Measurements from ENCODE around the gene WFDC2. TPM values are rescaled to one million over a fixed set of nuclear protein-coding genes. Genes with fewer than 3 reads are reported as not detected.

The WFDC2 gene
- polyA plus RNA-seq (ENCODE audit: insufficient read length in 3 of 3), result 100 to 1,000 TPM; 204 to 219 (median 205) TPM
- long read RNA-seq, donor 1, transcript WFDC2-204 (4 exons, 614 nt), result major isoform, 83 of 88 reads
- long read RNA-seq, donor 1, partial matches to known transcripts, result 0 of 88 reads
- long read RNA-seq, donor 1, other reads (novel, unspliced or antisense), result 0 of 88 reads
- long read RNA-seq, donor 2, transcript WFDC2-204 (4 exons, 614 nt), result major isoform, 88 of 118 reads
- long read RNA-seq, donor 2, transcript WFDC2-203 (2 exons, 818 nt), result minor isoform, 12 of 118 reads
- long read RNA-seq, donor 2, partial matches to known transcripts, result 17 of 118 reads
- long read RNA-seq, donor 2, other reads (novel, unspliced or antisense), result 0 of 118 reads
- long read RNA-seq, donor 3, transcript WFDC2-203 (2 exons, 818 nt), result minor isoform, 14 of 144 reads
- long read RNA-seq, donor 3, transcript WFDC2-204 (4 exons, 614 nt), result major isoform, 119 of 144 reads
- long read RNA-seq, donor 3, partial matches to known transcripts, result 10 of 144 reads
- long read RNA-seq, donor 3, other reads (novel, unspliced or antisense), result 0 of 144 reads
- long read RNA-seq, donor 4, transcript WFDC2-203 (2 exons, 818 nt), result minor isoform, 25 of 167 reads
- long read RNA-seq, donor 4, transcript WFDC2-204 (4 exons, 614 nt), result major isoform, 116 of 167 reads
- long read RNA-seq, donor 4, partial matches to known transcripts, result 23 of 167 reads
- long read RNA-seq, donor 4, other reads (novel, unspliced or antisense), result 0 of 167 reads
- long read RNA-seq, donor 5, transcript WFDC2-203 (2 exons, 818 nt), result minor isoform, 6 of 71 reads
- long read RNA-seq, donor 5, transcript WFDC2-204 (4 exons, 614 nt), result major isoform, 56 of 71 reads
- long read RNA-seq, donor 5, partial matches to known transcripts, result 9 of 71 reads
- long read RNA-seq, donor 5, other reads (novel, unspliced or antisense), result 0 of 71 reads
- long read RNA-seq, donor 6, transcript WFDC2-204 (4 exons, 614 nt), result major isoform, 48 of 97 reads
- long read RNA-seq, donor 6, transcript WFDC2-203 (2 exons, 818 nt), result minor isoform, 24 of 97 reads
- long read RNA-seq, donor 6, partial matches to known transcripts, result 24 of 97 reads
- long read RNA-seq, donor 6, other reads (novel, unspliced or antisense), result 0 of 97 reads
- long read RNA-seq, donor 7, transcript WFDC2-203 (2 exons, 818 nt), result minor isoform, 37 of 169 reads
- long read RNA-seq, donor 7, transcript WFDC2-204 (4 exons, 614 nt), result major isoform, 101 of 169 reads
- long read RNA-seq, donor 7, partial matches to known transcripts, result 28 of 169 reads
- long read RNA-seq, donor 7, other reads (novel, unspliced or antisense), result 0 of 169 reads
- long read RNA-seq, donor 8, partial matches to known transcripts, result 0 of 2 reads
- long read RNA-seq, donor 8, other reads (novel, unspliced or antisense), result 0 of 2 reads
- long read RNA-seq, donor 9, transcript WFDC2-203 (2 exons, 818 nt), result minor isoform, 16 of 144 reads
- long read RNA-seq, donor 9, transcript WFDC2-204 (4 exons, 614 nt), result major isoform, 103 of 144 reads
- long read RNA-seq, donor 9, partial matches to known transcripts, result 23 of 144 reads
- long read RNA-seq, donor 9, other reads (novel, unspliced or antisense), result 0 of 144 reads
- long read RNA-seq, donor 10, transcript WFDC2-204 (4 exons, 614 nt), result major isoform, 70 of 98 reads
- long read RNA-seq, donor 10, transcript WFDC2-203 (2 exons, 818 nt), result minor isoform, 13 of 98 reads
- long read RNA-seq, donor 10, partial matches to known transcripts, result 14 of 98 reads
- long read RNA-seq, donor 10, other reads (novel, unspliced or antisense), result 0 of 98 reads
- long read RNA-seq, donor 11, transcript WFDC2-204 (4 exons, 614 nt), result major isoform, 62 of 91 reads
- long read RNA-seq, donor 11, transcript WFDC2-203 (2 exons, 818 nt), result minor isoform, 16 of 91 reads
- long read RNA-seq, donor 11, partial matches to known transcripts, result 13 of 91 reads
- long read RNA-seq, donor 11, other reads (novel, unspliced or antisense), result 0 of 91 reads
- long read RNA-seq, donor 12, transcript WFDC2-203 (2 exons, 818 nt), result minor isoform, 18 of 139 reads
- long read RNA-seq, donor 12, transcript WFDC2-204 (4 exons, 614 nt), result major isoform, 94 of 139 reads
- long read RNA-seq, donor 12, partial matches to known transcripts, result 23 of 139 reads
- long read RNA-seq, donor 12, other reads (novel, unspliced or antisense), result 0 of 139 reads
- long read RNA-seq, donor 13, transcript WFDC2-203 (2 exons, 818 nt), result minor isoform, 21 of 107 reads
- long read RNA-seq, donor 13, transcript WFDC2-204 (4 exons, 614 nt), result major isoform, 70 of 107 reads
- long read RNA-seq, donor 13, partial matches to known transcripts, result 14 of 107 reads
- long read RNA-seq, donor 13, other reads (novel, unspliced or antisense), result 0 of 107 reads
- long read RNA-seq, donor 14, transcript WFDC2-203 (2 exons, 818 nt), result minor isoform, 47 of 209 reads
- long read RNA-seq, donor 14, transcript WFDC2-204 (4 exons, 614 nt), result major isoform, 134 of 209 reads
- long read RNA-seq, donor 14, partial matches to known transcripts, result 26 of 209 reads
- long read RNA-seq, donor 14, other reads (novel, unspliced or antisense), result 0 of 209 reads
- long read RNA-seq, donor 15, transcript WFDC2-203 (2 exons, 818 nt), result minor isoform, 10 of 60 reads
- long read RNA-seq, donor 15, transcript WFDC2-204 (4 exons, 614 nt), result major isoform, 31 of 60 reads
- long read RNA-seq, donor 15, partial matches to known transcripts, result 19 of 60 reads
- long read RNA-seq, donor 15, other reads (novel, unspliced or antisense), result 0 of 60 reads
- long read RNA-seq, donor 16, transcript WFDC2-204 (4 exons, 614 nt), result major isoform, 128 of 191 reads
- long read RNA-seq, donor 16, transcript WFDC2-203 (2 exons, 818 nt), result minor isoform, 24 of 191 reads
- long read RNA-seq, donor 16, partial matches to known transcripts, result 37 of 191 reads
- long read RNA-seq, donor 16, other reads (novel, unspliced or antisense), result 0 of 191 reads

GRCh38 chr20:45469336-45470261 is at the start of gene WFDC2:
TSS of gene WFDC2 (plus strand) at chr20:45469753. CDS start at chr20:45469782, 29 bp downstream.
- peak; percentile 78 for DNase-seq

- no peak for DNase-seq
Observed at GRCh38 chr20:45420125-45420524, 49.4 kb upstream of the WFDC2 start.

- no peak for DNase-seq
Observed at GRCh38 chr20:45423700-45424099, 45.9 kb upstream of the WFDC2 start.

GRCh38 chr20:45425561-45425960 is 44.0 kb upstream of the WFDC2 start:
- no peak for DNase-seq

GRCh38 chr20:45426320-45427016 is 43.1 kb upstream of the WFDC2 start:
- no peak for DNase-seq

- no peak for DNase-seq
Observed at GRCh38 chr20:45427236-45428149, 42.1 kb upstream of the WFDC2 start.

GRCh38 chr20:45429618-45430017 is 39.9 kb upstream of the WFDC2 start:
- no peak for DNase-seq

GRCh38 chr20:45432294-45432693 is 37.3 kb upstream of the WFDC2 start:
- DNase-seq, result no peak

GRCh38 chr20:45433316-45433715 is 36.2 kb upstream of the WFDC2 start:
- DNase-seq, result no peak

- no peak for DNase-seq
Observed at GRCh38 chr20:45433976-45434375, 35.6 kb upstream of the WFDC2 start.

- peak; percentile 77 for DNase-seq
Observed at GRCh38 chr20:45436732-45437485, 32.6 kb upstream of the WFDC2 start.

- no peak for DNase-seq
Observed at GRCh38 chr20:45440424-45440823, 29.1 kb upstream of the WFDC2 start.

- peak; percentile 37 for DNase-seq
Observed at GRCh38 chr20:45440891-45441685, 28.5 kb upstream of the WFDC2 start.

GRCh38 chr20:45441746-45442145 is 27.8 kb upstream of the WFDC2 start:
- DNase-seq, result no peak
